B cell (primary cell): ENCODE results near the gene EIF1AX. TPM values are rescaled to one million over a fixed set of nuclear protein-coding genes. Genes with fewer than 3 reads are reported as not detected.

ENCODE experiments used
- ATAC-seq: fragments of 200-7000 bp; cut with Tn5 transposase; one replicate; pipeline ENCODE4 v1.10.0; 2021; ENCODE audit warnings: low read depth, mild to moderate bottlenecking, moderate number of reproducible peaks, moderate library complexity
- CTCF ChIA-PET: fragments of 350-600 bp; sonication (Branson Sonifier 250); formaldehyde crosslinking; loops from one replicate; lab custom pipeline; 2021; ENCODE audit warnings: antibody characterized with exemption, inconsistent platforms; lab: Charles Lee
- POLR2A ChIA-PET: fragments of 350-600 bp; sonication (Branson Sonifier 250); formaldehyde crosslinking; loops from one replicate; lab custom pipeline; 2021; ENCODE audit warnings: antibody characterized with exemption; lab: Charles Lee
- DNase-seq: peaks from one replicate; pipeline ENCODE4 v3.0.0; 2013
- H2AFZ ChIP-seq: 2 replicates; pipeline ENCODE4 v1.6.1; 2012; ENCODE audit warnings: mild to moderate bottlenecking, low read depth, low read length; ENCODE audit not compliant: insufficient read depth, poor library complexity, severe bottlenecking
- H3K27ac ChIP-seq, 2 donors: 1 replicate in 1 of 2; 2 replicates in 1 of 2; pipeline ENCODE4 v1.5.1; 2012 to 2013; ENCODE audit warnings: low read length in 2 of 2, mild to moderate bottlenecking in 2 of 2, moderate library complexity in 1 of 2
- H3K27me3 ChIP-seq, 4 experiments: fragments of 200-600 bp in 1 of 4; sonication (generic) in 1 of 4; replicated peaks in 1 of 4; 1 replicate in 2 of 4; 2 replicates in 2 of 4; pipeline versions ENCODE4 v1.6.1 to v1.7.0; 2013 to 2016; ENCODE audit warnings: low read length in 3 of 4, mild to moderate bottlenecking in 2 of 4, mixed read lengths in 1 of 4, moderate library complexity in 1 of 4; ENCODE audit not compliant: insufficient read depth in 4 of 4, control insufficient read depth in 3 of 4; ENCODE audit errors: control extremely low read depth in 1 of 4
- H3K36me3 ChIP-seq, 2 experiments: replicated peaks in 1 of 2; 1 replicate in 1 of 2; 2 replicates in 1 of 2; pipeline versions ENCODE4 v1.6.1 to v1.7.1; 2013; ENCODE audit warnings: low read length in 1 of 2; ENCODE audit not compliant: insufficient read depth in 2 of 2, control insufficient read depth in 1 of 2; ENCODE audit errors: control extremely low read depth in 1 of 2, extremely low read depth in 1 of 2
- H3K4me1 ChIP-seq, 2 donors: fragments of 200-600 bp in 1 of 2; sonication (generic) in 1 of 2; 1 replicate in 1 of 2; 2 replicates in 1 of 2; pipeline versions ENCODE4 v1.5.1 to v1.6.1; 2013 to 2017; ENCODE audit warnings: low read length in 2 of 2; ENCODE audit not compliant: control insufficient read depth in 2 of 2, insufficient read depth in 2 of 2
- H3K4me2 ChIP-seq: replicated peaks from 2 replicates; pipeline ENCODE3; 2012; ENCODE audit warnings: mild to moderate bottlenecking, low read depth, low read length; ENCODE audit not compliant: poor library complexity, severe bottlenecking
- H3K4me3 ChIP-seq, 5 experiments: fragments of 200-600 bp in 1 of 5; sonication (generic) in 1 of 5; 1 replicate in 3 of 5; 2 replicates in 2 of 5; pipeline versions ENCODE4 v1.5.1 to v1.7.0; 2011 to 2016; ENCODE audit warnings: low read length in 4 of 5, mild to moderate bottlenecking in 4 of 5, low read depth in 2 of 5, control low read depth in 1 of 5, moderate library complexity in 1 of 5; ENCODE audit not compliant: insufficient read depth in 1 of 5; ENCODE audit errors: control extremely low read depth in 1 of 5, extremely low read depth in 1 of 5
- H3K79me2 ChIP-seq: fragments of 200-600 bp; sonication (generic); one replicate; pipeline ENCODE4 v1.6.0; 2016; ENCODE audit warnings: low read length; ENCODE audit not compliant: control insufficient read depth, insufficient read depth
- H3K9ac ChIP-seq: fragments of 200-600 bp; sonication (generic); 2 replicates; pipeline ENCODE4 v1.6.1; 2017; ENCODE audit warnings: mild to moderate bottlenecking, low read length, moderate library complexity
- H3K9me3 ChIP-seq, 3 donors: one replicate each; pipeline versions ENCODE4 v1.6.1 to v1.7.1; 2013; ENCODE audit warnings: low read length in 2 of 3; ENCODE audit not compliant: control insufficient read depth in 2 of 3, insufficient read depth in 1 of 3; ENCODE audit errors: control extremely low read depth in 1 of 3
- H4K20me1 ChIP-seq: 2 replicates; pipeline ENCODE4 v1.6.0; 2012; ENCODE audit warnings: mild to moderate bottlenecking, low read length; ENCODE audit not compliant: insufficient read depth, control insufficient read depth, poor library complexity, severe bottlenecking
- H3K27ac Mint-ChIP-seq: one replicate; pipeline ENCODE4 v1.8.0; 2021; ENCODE audit warnings: mixed read lengths
- H3K27me3 Mint-ChIP-seq: one replicate; pipeline ENCODE4 v1.8.0; 2021; ENCODE audit warnings: mixed read lengths
- H3K4me1 Mint-ChIP-seq: one replicate; pipeline ENCODE4 v1.8.0; 2021; ENCODE audit warnings: mixed read lengths
- H3K4me3 Mint-ChIP-seq: one replicate; pipeline ENCODE4 v1.8.0; 2021; ENCODE audit warnings: mixed read lengths
- H3K9me3 Mint-ChIP-seq: one replicate; pipeline ENCODE4 v1.8.0; 2022; ENCODE audit warnings: mixed read lengths; ENCODE audit not compliant: insufficient read depth
- CTCF ChIP-seq: fragments of 200-600 bp; IDR thresholded peaks from one replicate; pipeline ENCODE4 v1.8.0; 2022; ENCODE audit warnings: antibody characterized with exemption, mild to moderate bottlenecking
- EZH2 ChIP-seq: IDR thresholded peaks from 2 replicates; pipeline ENCODE4 v1.6.1; 2012; ENCODE audit warnings: borderline replicate concordance, low read depth, mild to moderate bottlenecking, moderate library complexity, low read length; ENCODE audit not compliant: insufficient read depth, poor library complexity, severe bottlenecking
- WGBS: methylation state at CpG from one replicate; pipeline ENCODE4 v1.1.5; 2013; ENCODE audit warnings: missing lambda C conversion rate; ENCODE audit not compliant: insufficient coverage; 5-methylcytosine and 5-hydroxymethylcytosine counted together
- intact Hi-C: fragments of 100-400 bp; cut with micrococcal nuclease; formaldehyde crosslinking; loops from one replicate; pipeline ENCODE4 v1.10.0; 2022
- polyA plus RNA-seq: library from polyadenylated mRNA; depleted of rRNA; stranded (reverse); fragments of >200 nt; gene quantifications from 2 replicates; pipeline ENCODE4 v1.2.3, GENCODE V29; 2012
- total RNA-seq, 2 donors: library from RNA; stranded (reverse); fragments of 120-200 nt in 1 of 2; gene quantifications; 1 replicate in 1 of 2; 2 replicates in 1 of 2; pipeline versions ENCODE4 v1.2.3 to v1.2.4, GENCODE V29; 2013 to 2022

The EIF1AX gene
- total and polyA plus RNA-seq, 2 donors (not counting 1 experiment from before 2014, with no cell fraction given), result 15.6 to 39.3 TPM

DNA sequence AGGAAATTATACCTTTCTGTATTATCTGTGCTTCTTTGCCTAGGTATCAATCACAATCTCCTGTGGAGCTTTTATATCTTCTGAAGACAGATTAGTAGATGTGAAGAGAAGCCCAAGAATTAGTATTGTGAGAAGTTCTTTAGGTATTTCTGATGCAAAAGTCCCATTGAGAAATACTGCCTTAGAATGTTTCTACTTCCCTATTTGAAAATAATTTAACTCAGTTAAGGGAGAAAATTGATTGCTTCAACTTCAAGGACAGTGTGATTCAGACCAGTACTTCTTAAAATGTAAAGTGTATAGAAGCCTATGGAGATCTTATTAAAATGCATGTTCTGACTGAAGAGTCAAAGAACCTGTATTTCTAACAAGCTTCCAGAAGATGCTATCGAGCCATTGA lies 9.0 kb downstream of the EIF1AX start:
- POLR2A ChIA-PET, result no interaction called here
- no CpG with 5 or more reads among the region's 1 CpG for WGBS

GRCh38 chrX:20130357-20130756 lies 11.3 kb downstream of the EIF1AX start:
- Mint-ChIP-seq H3K27ac (no peak overlapping the region), H3K27me3 (no peaks in the 10 kb centered on the region), H3K4me3 (no peak overlapping the region), H3K9me3 (no peaks in the 10 kb centered on the region), H3K4me1 (no peaks in the 10 kb centered on the region)
- CTCF ChIA-PET, result interaction anchor here (0.7 kb wide), 1 partner anchor 598 kb away, joined by 3 read pairs; no protein-coding TSS in a partner anchor
- no peaks in the 10 kb centered on the region for H3K4me1 ChIP-seq
- POLR2A ChIA-PET, result interaction anchor here (0.6 kb wide), 1 partner anchor 237 kb away, joined by 3 read pairs; no protein-coding TSS in a partner anchor
- intact Hi-C loops, result no loop called here
- no peak overlapping the region for H2AFZ ChIP-seq
- H3K27me3 ChIP-seq, result no peaks in the 10 kb centered on the region
- no peak overlapping the region for H3K4me3 ChIP-seq
- H3K4me2 ChIP-seq, result no peak overlapping the region
- H4K20me1 ChIP-seq, result no peaks in the 10 kb centered on the region
- TF ChIP-seq CTCF (no peak), EZH2 (no peak)
- H3K9ac ChIP-seq, result no peak overlapping the region
- no peaks in the 10 kb centered on the region for H3K79me2 ChIP-seq
- ATAC-seq, result no peak
- WGBS, result no CpG with 5 or more reads among the region's 1 CpG
- no peak for DNase-seq
- H3K36me3 ChIP-seq, result peaks cover 6 to 30% of the 10 kb centered on the region in 2 experiments
- H3K27ac ChIP-seq, result no peak overlapping the region
- H3K9me3 ChIP-seq, result no peaks in the 10 kb centered on the region

More for the DNA sequence above, 9.0 kb downstream of the EIF1AX start:
- H3K27me3 ChIP-seq, result no peaks in the 10 kb centered on the region
- no peaks in the 10 kb centered on the region for H3K9me3 ChIP-seq
- H3K79me2 ChIP-seq, result peaks cover 9% of the 10 kb centered on the region
- CTCF ChIA-PET, result no interaction called here
- ATAC-seq, result no peak
- peaks cover 6 to 39% of the 10 kb centered on the region in 2 experiments for H3K36me3 ChIP-seq
- Mint-ChIP-seq H3K4me1 (peaks cover 3% of the 10 kb centered on the region), H3K9me3 (no peaks in the 10 kb centered on the region), H3K4me3 (no peak overlapping the region), H3K27ac (no peak overlapping the region), H3K27me3 (no peaks in the 10 kb centered on the region)
- intact Hi-C loops, result no loop called here
- peaks cover 7% of the 10 kb centered on the region for H4K20me1 ChIP-seq
- H3K27ac ChIP-seq, result no peak overlapping the region
- no peaks in the 10 kb centered on the region for H3K4me1 ChIP-seq
- H3K4me2 ChIP-seq, result no peak overlapping the region
- DNase-seq, result no peak
- no peak for TF ChIP-seq CTCF
- TF ChIP-seq EZH2, result no peak
- no peak overlapping the region for H3K4me3 ChIP-seq
- H2AFZ ChIP-seq, result no peak overlapping the region
- H3K9ac ChIP-seq, result no peak overlapping the region
